Central memory CD4-positive, alpha-beta T cell (primary cell): Measurements from ENCODE around the gene BSN.

ENCODE experiments used
- DNase-seq: peaks from one replicate; pipeline ENCODE4 v3.0.0; 2022

The BSN gene

DNA sequence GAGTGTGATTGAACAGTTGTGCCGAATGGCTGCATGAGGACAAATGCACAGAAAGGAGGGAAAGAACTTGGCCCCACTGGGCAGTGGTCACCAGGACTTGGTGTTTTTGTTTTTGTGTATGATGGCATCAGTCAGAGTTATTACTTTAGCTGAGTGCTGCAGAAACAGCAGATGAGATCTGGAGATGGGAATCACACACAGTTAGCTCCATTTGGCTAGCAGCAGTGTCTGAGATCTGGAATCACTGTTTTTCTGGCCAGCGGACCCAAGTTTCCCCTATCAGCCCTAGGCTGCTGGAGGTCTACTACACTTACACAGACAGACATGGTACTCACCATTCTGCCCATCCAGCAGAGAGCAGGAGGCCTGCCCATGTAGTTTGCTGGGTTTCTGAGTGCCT lies 74.0 kb downstream of the BSN start:
- no peak for DNase-seq

DNA sequence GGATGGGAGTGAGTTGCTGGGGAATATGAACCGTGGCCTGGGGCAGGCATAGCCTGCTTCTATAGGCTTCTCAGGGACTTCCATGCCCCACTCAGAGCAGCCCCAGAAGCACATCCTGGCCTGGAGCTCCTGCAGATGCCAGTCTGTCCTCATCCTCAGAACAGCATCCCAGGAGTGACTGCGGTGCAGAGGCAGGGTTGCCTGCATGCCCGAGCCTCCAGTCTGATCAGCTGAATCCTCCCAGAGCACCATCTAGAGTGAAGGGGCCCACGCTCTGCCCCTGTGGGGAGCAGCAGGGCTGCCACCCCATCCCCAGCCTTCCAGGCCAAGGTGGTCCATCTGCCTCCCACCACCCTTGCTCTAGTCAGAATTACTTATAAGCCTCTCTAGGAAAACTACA lies 75.2 kb downstream of the BSN start:
- DNase-seq = no peak

DNA sequence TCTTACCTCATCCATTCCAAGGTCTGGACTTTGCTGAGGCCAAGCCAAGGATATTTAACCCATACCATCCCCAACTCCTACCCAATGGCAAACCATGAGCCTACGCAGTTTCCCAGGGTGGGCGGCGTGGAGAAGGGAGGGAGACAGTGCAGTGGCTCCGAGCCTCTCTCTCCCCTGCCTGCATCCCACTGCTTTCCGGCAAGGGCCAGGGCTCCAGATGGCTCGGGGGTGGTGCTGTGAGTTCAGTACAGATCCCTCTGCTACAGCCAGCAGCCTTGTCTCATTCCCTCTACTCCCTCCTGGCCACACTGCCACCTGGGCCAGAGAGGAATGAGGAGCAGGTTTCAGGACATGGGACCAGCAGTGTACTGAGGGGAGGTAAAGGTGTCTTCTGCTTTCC lies 75.6 kb downstream of the BSN start:
- no peak for DNase-seq

DNA sequence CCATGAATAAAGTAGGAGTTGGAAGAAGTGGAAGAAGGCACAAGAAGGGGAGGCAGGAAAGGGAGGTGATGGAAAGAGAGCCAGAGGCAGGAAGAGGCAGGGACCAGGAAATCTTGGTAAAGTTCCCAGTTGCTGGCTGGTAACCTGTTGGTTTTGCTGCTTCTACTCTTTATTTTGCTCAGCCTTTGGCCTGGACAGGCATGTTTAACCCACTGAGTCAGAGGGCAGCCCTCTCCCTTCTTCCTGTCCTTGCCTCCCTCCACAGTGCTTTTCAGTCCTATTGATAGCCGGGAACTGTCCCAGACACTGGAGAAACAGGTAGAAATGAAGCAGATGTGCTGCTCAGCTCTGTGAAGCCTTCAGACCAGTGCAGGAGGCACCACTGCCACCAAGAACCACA lies 76.5 kb downstream of the BSN start:
- no peak for DNase-seq

DNA sequence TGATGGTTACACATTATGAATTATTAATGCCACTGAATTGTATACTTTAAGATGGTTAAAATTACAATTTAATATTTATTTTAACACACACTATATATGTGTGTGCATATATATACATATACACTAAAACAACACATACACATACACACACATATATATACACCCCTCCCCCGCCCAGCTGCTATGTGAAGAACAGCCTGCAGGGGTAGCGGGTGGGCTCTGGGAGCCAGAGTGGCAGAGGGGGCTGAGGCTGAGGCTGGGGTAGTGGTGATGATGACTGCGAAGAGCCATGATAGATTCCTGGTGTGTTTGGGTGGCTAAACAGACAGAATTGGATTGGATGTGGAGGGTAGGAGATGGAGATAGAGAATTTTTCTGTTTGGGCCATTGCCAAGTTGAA lies 80.5 kb downstream of the BSN start:
- no peak for DNase-seq

DNA sequence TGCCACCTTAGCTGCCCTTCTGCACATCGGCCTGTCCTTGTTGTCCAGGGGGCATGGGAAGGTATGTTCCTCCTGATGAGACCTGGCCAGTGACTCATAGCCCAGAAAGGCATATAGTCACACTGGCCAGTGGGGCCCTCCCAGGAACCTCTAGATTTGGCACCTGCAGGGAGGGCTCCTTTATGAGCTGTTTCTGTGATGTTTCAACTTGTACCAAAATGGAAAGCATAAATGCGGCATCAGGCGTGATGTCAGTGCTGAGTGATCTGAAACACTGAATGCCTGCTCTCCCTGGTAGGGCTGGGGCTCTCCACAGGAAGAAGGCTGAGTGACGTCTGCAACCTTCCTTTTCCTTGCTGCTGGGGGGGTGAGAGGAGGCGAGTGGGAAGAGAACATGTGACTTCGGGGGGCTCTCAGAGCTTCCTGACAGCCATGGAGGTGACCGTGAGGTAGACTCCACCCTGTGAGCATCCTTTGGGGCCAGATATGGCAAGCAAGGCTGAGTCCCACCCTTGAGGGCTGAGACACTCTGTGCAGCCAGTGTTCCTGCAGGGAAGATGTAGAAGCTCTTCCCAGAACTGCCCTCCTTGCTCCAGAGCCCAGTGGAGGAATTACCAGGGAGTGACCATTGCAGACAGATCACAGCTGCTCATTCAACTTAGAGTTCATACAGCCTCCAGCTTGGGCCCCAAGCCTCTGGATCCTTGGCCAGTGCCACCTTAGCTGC lies 82.8 kb downstream of the BSN start:
- DNase-seq = no peak

DNA sequence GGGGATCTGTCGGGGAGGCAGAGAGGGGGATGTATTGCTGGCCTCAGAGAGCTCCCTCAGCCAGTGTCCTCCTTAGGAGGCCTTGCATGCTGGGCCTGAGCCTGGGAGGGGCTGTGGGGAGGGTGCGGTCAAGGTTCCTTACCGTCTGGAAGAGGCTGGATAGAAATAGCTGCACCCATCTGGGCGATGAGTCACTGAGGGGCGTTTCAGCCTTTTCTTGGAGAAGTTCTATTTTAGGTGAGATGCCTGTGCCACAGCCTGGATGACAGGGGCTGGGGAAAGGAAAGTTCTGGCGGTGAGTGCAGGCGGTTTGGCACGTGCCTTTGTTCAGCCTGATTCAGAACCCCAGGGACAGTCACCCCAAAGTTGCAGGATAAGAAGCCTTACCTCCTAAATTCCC lies 84.2 kb downstream of the BSN start:
- no peak for DNase-seq

DNA sequence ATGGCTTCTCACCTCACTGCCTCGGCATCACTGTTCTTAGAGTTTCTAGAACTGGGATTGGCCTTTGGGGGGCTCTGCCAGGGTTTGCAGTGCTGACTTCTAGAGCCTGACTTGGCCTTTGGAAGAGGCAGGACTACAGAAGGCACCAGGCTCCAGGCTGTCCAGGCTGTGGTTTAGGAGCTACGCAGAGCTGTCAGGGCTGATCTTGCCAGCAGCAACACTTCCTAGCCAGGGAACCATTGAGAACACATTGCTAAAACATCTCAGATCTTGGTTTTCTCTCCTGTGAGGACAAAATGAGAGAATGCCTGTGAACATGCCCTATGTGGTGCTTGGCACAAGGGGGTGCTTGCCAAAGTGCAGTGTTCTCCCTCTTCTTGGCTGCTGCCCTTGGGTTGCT lies 85.3 kb downstream of the BSN start:
- no peak for DNase-seq

DNA sequence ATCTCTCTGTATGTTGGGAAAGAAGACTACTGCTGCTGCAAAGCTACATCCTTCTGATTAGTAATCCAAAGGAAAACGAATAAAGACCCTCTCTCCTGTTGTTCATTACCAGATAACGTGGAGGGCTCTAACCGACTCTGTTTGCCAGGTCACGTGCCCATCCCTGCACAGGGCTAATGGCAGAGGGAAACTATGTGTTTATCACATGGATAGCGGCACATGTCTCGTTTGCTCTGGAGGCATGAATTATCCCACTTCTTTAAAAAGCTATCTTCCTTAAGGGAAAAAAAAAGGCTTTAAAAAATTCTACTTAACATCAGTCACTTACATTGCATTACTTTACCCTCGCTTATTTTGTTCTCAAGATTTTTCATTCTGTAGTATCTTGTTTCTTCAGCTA lies 87.0 kb downstream of the BSN start:
- no peak for DNase-seq

DNA sequence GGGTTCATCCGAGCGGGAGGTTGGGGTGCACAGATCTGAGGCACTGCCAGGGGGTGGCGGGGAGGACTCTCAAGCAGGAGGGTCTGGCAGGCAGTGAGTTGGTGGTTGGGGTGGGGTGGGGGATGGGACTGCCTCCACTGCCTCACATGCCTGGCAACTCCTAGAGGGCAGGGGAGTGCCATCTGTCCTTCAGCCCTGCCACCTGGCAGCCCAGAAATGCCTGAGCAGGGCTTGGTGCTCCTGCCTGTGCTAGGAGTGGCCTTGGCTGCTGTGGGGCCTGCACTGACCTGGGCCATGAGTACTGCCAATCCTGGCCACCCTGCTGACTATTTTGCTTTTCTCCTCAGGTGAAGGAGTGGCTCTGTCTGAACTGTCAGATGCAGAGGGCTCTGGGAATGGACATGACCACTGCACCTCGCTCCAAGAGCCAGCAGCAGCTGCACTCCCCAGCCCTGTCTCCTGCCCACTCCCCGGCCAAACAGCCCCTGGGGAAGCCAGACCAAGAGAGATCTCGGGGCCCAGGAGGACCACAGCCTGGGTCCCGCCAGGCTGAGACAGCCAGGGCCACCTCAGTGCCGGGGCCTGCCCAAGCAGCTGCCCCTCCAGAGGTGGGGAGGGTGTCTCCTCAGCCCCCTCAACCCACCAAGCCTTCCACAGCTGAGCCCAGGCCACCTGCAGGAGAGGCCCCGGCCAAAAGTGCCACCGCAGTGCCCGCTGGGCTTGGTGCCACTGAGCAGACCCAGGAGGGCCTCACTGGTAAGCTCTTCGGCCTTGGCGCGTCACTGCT lies 87.8 kb downstream of the BSN start:
- no peak for DNase-seq

DNA sequence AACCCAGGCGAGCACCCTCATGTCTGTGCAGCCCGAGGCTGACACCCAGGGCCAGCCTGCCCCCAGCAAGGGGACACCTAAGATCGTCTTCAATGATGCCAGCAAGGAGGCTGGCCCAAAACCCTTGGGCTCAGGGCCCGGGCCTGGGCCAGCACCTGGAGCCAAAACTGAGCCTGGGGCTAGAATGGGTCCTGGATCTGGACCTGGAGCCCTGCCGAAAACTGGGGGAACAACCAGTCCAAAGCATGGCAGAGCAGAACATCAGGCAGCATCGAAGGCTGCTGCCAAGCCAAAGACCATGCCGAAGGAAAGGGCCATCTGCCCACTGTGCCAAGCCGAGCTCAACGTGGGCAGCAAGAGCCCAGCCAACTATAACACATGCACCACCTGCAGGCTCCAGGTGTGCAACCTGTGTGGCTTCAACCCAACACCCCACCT lies 88.5 kb downstream of the BSN start:
- no peak for DNase-seq

DNA sequence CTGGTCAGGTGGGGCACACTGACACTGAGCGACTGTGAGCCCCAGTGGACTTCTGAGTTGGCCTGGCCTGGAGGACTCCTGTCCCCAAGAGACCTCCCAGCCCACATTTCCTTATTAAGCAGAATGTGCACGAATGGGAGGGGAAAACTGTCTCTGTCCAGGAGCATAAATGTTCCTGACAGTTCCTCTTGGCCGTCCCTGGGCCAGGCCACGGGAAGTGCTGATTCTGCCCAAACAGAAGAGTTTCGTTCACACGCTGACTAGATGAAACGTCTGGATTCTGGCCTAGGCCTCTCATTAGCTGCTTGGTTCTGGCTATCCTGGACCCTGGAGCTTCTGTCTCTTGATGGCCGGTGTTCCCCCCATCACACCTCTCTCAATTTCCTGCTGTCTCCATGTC lies 90.4 kb downstream of the BSN start:
- no peak for DNase-seq

DNA sequence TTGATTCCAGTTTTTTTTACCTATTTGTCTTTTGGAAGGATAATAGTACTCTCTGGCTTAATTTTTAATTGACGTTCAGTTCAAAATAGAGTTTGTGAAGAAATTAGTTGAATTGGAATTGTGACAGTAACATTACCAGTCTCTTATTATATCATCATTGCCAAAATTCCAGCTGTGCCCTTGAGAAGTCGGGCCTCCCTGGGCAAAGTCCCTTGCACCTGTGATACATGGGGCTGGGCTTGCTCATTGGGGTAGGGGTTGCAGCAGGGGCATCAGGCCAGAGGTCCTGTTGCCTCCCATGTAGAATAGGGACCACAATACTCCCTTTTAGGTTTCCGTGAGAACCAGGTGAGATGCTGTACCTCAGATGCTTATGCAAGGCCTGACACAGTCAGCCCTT lies 92.0 kb downstream of the BSN start:
- DNase-seq = no peak

DNA sequence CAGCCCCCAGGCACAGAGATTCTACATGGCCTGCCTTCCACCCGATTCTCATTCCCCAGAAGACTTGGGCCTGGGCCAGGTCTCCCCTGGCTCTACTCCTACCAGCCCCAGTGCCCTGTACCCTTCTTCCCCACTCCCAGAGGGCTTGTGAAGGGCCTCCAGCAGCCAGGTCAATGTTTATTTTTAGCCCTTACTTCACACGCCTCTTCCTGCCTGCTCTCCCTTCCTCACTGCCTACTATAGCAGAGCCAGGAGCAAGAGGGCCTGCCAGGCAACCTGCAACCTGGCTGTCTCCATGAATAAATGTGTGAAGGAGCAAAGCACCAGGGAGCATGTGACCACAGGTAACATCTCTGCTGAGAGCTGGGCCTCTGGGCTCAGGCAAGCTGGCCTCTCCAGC lies 93.5 kb downstream of the BSN start:
- DNase-seq = no peak

DNA sequence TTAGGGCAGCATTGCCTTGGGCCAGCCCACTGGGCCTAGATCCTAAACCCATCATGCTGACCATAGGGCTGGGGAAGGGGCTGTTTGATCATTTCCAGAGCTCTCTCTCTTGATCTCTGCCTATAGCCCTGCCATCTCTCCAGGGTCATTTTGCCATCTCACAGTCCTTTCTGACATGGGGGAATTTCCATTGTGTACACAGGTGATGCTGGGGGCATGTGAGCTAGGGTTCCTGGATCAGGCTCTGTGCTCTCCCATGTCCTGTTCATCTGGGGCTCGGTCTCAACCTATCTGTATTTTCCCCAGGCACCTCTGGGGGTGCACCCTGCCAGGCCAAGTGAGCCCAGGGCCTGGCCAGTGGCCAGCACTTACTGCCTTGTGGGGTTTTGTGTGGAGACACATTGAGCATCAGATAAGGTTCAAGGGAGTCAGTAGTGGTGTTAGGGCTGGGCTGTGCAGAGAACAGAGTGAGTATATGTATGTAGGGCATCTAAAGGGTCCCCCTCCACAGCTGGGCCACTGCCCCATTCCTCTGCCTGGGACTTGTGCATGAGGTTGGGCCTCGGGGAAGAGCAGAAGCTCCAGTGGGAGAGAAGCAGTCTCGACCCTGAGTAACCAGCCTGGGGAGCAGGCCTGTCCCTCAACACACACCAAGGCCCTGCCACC lies 94.2 kb downstream of the BSN start:
- DNase-seq = no peak

DNA sequence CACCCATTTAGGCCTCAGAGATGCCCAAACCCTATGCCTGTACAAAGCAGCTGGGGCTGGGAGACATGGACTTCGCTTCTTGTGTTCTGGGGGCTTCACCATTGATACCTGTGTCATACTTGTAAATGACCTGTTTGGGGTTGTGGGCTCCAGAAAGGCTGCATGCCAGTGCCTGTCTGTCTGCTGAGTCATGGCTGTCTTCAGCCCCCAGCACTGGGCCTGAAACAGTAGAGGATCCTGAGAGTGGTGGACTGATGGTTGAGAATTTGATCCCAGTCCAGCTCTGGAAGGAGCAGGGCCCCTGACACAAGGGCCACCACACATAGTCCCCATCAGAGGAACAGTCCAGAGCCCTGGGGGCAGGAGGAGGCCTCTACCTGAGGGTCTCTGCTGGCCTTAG lies 95.3 kb downstream of the BSN start:
- no peak for DNase-seq

DNA sequence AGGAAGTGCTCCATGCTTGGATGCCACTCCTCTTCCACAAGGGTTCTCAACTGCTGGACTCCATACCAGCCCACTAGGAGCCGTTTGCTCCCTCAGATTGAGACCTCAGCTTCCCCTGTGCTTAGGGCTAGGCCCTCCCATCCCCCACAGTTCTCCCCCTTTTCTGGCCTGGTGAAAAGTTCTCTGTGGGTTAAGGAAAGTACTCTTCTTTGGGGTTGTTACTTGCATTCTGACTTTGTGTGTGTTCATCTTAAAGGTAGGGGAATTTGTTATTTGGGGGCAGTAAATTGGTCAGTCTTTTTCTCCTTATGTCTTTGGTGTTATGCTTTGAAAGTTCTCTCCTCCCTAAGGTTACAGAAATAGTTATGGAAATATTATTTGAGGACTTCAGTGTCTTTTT lies 95.9 kb downstream of the BSN start:
- no peak for DNase-seq

DNA sequence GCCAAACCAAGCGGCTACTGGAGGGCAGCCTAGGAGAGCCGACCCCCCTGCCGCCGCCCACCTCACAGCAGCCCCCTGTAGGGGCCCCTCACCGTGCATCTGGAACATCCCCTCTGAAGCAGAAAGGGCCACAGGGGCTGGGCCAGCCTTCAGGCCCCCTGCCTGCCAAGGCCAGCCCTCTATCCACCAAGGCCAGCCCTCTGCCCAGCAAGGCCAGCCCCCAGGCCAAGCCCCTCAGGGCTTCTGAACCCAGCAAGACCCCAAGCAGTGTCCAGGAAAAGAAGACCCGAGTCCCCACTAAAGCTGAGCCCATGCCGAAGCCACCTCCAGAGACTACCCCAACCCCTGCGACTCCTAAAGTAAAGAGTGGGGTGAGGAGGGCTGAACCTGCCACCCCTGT lies 96.4 kb downstream of the BSN start:
- DNase-seq = no peak

DNA sequence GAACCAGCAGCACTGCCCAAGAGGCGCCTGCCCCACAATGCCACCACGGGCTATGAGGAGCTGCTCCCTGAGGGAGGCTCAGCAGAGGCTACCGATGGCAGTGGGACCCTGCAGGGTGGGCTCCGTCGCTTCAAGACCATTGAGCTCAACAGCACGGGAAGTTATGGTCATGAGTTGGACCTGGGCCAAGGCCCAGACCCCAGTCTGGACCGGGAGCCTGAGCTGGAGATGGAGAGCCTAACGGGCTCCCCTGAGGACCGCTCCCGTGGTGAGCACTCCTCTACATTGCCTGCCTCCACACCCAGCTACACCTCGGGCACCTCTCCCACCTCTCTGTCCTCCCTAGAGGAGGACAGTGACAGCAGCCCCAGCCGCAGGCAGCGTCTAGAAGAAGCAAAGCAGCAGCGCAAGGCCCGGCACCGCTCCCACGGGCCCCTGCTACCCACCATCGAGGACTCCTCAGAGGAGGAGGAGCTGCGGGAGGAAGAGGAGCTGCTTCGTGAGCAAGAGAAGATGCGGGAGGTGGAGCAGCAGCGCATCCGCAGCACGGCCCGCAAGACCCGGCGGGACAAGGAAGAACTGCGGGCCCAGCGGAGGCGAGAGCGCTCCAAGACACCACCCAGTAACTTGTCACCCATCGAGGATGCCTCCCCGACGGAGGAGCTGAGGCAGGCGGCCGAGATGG lies 98.1 kb downstream of the BSN start:
- no peak for DNase-seq

DNA sequence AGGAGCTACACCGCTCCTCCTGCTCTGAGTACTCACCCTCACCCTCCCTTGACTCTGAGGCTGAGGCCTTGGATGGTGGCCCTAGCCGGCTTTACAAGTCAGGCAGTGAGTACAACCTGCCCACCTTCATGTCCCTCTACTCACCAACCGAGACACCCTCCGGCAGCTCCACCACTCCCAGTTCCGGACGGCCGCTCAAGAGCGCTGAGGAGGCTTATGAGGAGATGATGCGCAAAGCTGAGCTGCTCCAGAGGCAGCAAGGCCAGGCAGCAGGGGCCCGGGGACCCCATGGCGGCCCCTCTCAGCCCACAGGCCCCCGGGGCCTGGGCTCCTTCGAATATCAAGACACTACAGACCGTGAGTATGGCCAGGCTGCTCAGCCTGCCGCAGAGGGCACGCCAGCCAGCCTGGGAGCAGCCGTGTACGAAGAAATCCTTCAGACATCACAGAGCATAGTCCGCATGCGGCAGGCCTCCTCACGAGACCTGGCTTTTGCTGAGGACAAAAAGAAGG lies 98.7 kb downstream of the BSN start:
- DNase-seq = no peak

DNA sequence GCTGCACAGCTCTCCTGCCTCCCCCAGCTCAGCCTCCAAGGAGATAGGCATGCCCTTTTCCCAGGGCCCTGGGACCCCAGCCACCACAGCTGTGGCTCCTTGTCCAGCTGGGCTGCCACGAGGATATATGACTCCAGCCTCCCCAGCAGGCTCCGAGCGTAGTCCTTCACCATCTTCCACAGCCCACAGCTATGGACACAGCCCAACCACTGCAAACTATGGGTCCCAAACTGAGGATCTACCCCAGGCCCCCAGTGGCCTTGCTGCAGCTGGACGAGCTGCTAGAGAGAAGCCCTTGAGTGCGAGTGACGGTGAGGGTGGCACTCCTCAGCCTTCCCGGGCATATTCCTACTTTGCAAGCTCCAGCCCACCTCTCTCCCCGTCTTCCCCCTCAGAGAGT lies 99.3 kb downstream of the BSN start:
- DNase-seq = no peak

DNA sequence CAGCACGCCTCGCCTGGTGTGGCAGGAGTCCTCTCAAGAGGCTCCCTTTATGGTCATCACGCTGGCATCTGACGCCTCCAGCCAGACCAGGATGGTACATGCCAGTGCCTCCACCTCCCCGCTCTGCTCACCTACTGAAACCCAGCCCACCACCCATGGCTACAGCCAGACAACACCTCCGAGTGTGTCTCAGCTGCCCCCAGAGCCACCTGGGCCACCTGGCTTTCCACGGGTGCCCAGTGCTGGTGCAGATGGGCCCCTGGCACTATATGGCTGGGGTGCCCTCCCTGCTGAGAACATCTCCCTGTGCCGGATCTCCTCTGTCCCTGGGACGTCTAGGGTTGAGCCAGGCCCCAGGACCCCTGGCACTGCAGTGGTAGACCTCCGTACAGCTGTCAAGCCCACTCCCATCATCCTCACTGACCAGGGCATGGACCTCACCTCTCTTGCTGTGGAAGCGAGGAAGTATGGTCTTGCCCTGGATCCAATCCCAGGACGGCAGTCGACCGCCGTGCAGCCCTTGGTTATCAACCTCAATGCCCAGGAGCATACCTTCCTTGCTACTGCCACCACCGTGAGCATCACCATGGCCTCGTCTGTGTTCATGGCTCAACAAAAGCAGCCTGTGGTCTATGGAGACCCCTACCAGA lies 100.0 kb downstream of the BSN start:
- no peak for DNase-seq
